ENCODE results near the gene WNT11.

Gene WNT11

GRCh38 chr11:76151556-76152085, 54.7 kb downstream of the WNT11 start:
- no peak for DNase-seq

- no peak for DNase-seq
Observed at GRCh38 chr11:76150141-76150540, 56.2 kb downstream of the WNT11 start.

GRCh38 chr11:76149713-76150112, 56.6 kb downstream of the WNT11 start:
- no peak for DNase-seq

- no peak for DNase-seq
Observed at GRCh38 chr11:76148941-76149613, 57.2 kb downstream of the WNT11 start.

- DNase-seq, result no peak
Observed at GRCh38 chr11:76148231-76148630, 58.1 kb downstream of the WNT11 start.

- no peak for DNase-seq
Observed at GRCh38 chr11:76147106-76147740, 59.1 kb downstream of the WNT11 start.

GRCh38 chr11:76143274-76143673, 63.0 kb downstream of the WNT11 start:
- DNase-seq, result no peak

GRCh38 chr11:76141901-76142588, 64.3 kb downstream of the WNT11 start:
- DNase-seq, result no peak

- no peak for DNase-seq
Observed at GRCh38 chr11:76140912-76141574, 65.3 kb downstream of the WNT11 start.

GRCh38 chr11:76139314-76139713, 67.0 kb downstream of the WNT11 start:
- DNase-seq, result no peak
